Mesodermal cell (in vitro differentiated cells): ENCODE results near the gene GDA.

Experiments
- H3K27ac ChIP-seq: 2 replicates; pipeline ENCODE4 v1.7.0; 2013; ENCODE audit warnings: mild to moderate bottlenecking, low read depth, low read length, moderate library complexity; ENCODE audit not compliant: severe bottlenecking
- H3K36me3 ChIP-seq: 2 replicates; pipeline ENCODE4 v1.7.1; 2013; ENCODE audit warnings: mild to moderate bottlenecking, low read length, moderate library complexity; ENCODE audit not compliant: control insufficient read depth, insufficient read depth
- H3K4me1 ChIP-seq: one replicate; pipeline ENCODE4 v1.7.1; 2013; ENCODE audit warnings: mild to moderate bottlenecking, low read length; ENCODE audit not compliant: insufficient read depth, control insufficient read depth, poor library complexity, severe bottlenecking
- H3K4me3 ChIP-seq: 2 replicates; pipeline ENCODE4 v1.7.0; 2013; ENCODE audit warnings: low read length, control low read depth, mild to moderate bottlenecking; ENCODE audit not compliant: insufficient read depth, poor library complexity, severe bottlenecking; ENCODE audit errors: extremely low read depth
- H3K9me3 ChIP-seq: 2 replicates; pipeline ENCODE4 v1.7.1; 2013; ENCODE audit warnings: mild to moderate bottlenecking, low read length, moderate library complexity; ENCODE audit not compliant: control insufficient read depth
- WGBS, 2 experiments: methylation state at CpG; one replicate each; pipeline ENCODE4 v1.1.5; 2013; ENCODE audit warnings: missing lambda C conversion rate in 2 of 2; ENCODE audit not compliant: insufficient coverage in 2 of 2; 5-methylcytosine and 5-hydroxymethylcytosine counted together

Gene GDA

GRCh38 chr9:72300873-72301272 is 151.6 kb downstream of the GDA start:
- Histone ChIP-seq H3K36me3 (no peaks in the 10 kb centered on the region), H3K4me3 (no peak overlapping the region), H3K9me3 (no peaks in the 10 kb centered on the region), H3K4me1 (peaks cover 12% of the 10 kb centered on the region), H3K27ac (no peak overlapping the region)
- 96% methylated on average over 4 of the region's 4 CpGs; no CpG with 5 or more reads in 1 of the 2 experiments for WGBS, 2 experiments
